Glomerular visceral epithelial cell (primary cell): ENCODE results near the gene C21orf58.

Experiments used
- DNase-seq: peaks from one replicate; pipeline ENCODE4 v3.0.0-alpha.2; 2016; ENCODE audit errors: extremely low spot score

Gene C21orf58

DNA sequence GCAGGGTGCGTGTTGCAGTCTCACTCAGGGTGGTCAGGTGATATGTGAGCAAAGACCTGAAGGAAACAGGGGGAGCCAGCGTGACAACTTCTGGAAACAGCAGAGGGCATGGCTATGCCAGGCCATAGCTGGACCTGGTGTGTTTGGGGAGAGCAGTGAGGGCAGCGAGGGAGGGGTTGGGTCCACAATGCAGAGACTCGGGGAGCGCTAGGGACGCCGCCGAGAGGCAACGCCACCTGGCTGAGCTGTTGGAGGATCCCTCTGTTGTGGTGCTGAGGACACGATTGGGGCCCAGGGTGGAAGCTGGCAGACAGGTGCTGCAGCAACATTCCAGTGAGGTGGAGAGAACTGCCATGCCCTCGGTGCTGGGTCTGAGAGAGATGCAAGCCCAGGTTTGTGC lies 68.5 kb downstream of the C21orf58 start:
- no peak for DNase-seq

- DNase-seq: no peak
Observed at GRCh38 chr21:46254208-46254975, 69.3 kb downstream of the C21orf58 start.

DNA sequence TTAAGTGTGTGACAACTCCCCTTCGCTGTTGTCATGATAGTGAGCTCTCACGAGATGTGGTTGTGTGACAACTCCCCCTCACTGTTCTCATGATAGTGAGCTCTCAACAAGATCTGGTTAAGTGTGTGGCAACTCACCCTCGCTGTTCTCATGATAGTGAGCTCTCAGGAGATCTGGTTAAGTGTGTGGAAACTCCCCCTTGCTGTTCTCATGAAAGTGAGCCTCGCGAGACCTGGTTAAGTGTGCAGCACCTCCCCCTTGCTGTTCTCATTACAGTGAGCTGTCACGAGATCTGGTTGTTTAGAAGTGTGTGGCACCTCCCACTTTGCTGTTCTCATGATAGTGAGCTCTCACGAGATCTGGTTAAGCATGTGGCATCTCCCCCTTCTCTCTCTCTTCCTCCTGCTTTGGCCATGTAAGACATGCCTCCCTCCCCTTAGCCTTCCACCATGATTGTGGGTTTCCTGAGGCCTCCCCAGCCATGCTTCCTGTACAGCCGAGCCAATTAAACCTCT lies 70.0 kb downstream of the C21orf58 start:
- DNase-seq: no peak

DNA sequence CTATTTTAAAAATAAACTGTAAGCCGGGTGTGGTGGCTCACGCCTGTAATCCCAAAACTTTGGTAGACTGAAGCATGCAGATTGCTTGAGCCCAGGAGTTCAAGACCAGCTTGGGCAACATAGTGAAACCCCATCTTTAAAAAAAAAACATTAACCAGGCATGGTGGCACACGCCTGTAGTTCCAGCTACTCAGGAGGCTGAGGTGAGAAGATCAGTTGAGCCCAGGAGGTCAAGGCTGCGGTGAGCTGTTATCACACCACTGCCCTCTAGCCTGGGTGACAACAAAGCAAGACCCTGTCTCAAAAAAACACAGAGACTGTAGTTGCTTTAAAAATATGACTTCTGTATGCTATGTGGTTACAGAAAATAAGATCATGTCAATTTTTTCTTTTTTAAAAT lies 70.8 kb downstream of the C21orf58 start:
- DNase-seq: no peak
